Activated T-helper 2 cell treated with anti-CD3 and anti-CD28 coated beads, Interferon-gamma antibody, Interleukin-2, Interleukin-4, amounts not matched to agents 10 μg/mL and 5 μg/mL and 100 μg/mL, durations not matched to agents 14 hours and 24 hours and 36 hours (primary cell): ENCODE measurements around the gene SETD1B. TPM values are rescaled to one million over a fixed set of nuclear protein-coding genes. Genes with fewer than 3 reads are reported as not detected.

Experiments used
- DNase-seq: peaks from one replicate; pipeline ENCODE4 v3.0.0; 2021; ENCODE audit warnings: low spot score
- H3K27ac Mint-ChIP-seq: one replicate; pipeline ENCODE4 v1.8.0; 2021; ENCODE audit warnings: mixed read lengths
- H3K27me3 Mint-ChIP-seq: one replicate; pipeline ENCODE4 v1.8.0; 2021; ENCODE audit warnings: low read depth, mixed read lengths
- H3K36me3 Mint-ChIP-seq: one replicate; pipeline ENCODE4 v1.8.0; 2021; ENCODE audit warnings: low read depth, mixed read lengths
- H3K4me1 Mint-ChIP-seq: one replicate; pipeline ENCODE4 v1.8.0; 2021; ENCODE audit warnings: low read depth, mixed read lengths
- H3K4me3 Mint-ChIP-seq: one replicate; pipeline ENCODE4 v1.8.0; 2021; ENCODE audit warnings: low read depth, mild to moderate bottlenecking, moderate library complexity, mixed read lengths
- H3K9me3 Mint-ChIP-seq: one replicate; pipeline ENCODE4 v1.8.0; 2021; ENCODE audit warnings: mixed read lengths
- intact Hi-C: fragments of 100-400 bp; cut with micrococcal nuclease; formaldehyde crosslinking; loops from one replicate; pipeline ENCODE4 v1.15.1; 2023
- total RNA-seq: library from RNA; stranded (reverse); gene quantifications from 2 replicates; pipeline ENCODE4 v1.2.3, GENCODE V29; 2022

The SETD1B gene
- total RNA-seq, 1 donor from 2014 or later = 24.0 TPM

GRCh38 chr12:121816925-121817647, 13.3 kb downstream of the SETD1B start:
- Mint-ChIP-seq H3K9me3 (no peaks in the 10 kb centered on the region), H3K36me3 (peaks cover 63% of the 10 kb centered on the region), H3K4me3 (no peak overlapping the region), H3K27me3 (no peaks in the 10 kb centered on the region), H3K4me1 (peaks cover 16% of the 10 kb centered on the region), H3K27ac (no peak overlapping the region)
- DNase-seq = no peak
- intact Hi-C loops = no loop called here

DNA sequence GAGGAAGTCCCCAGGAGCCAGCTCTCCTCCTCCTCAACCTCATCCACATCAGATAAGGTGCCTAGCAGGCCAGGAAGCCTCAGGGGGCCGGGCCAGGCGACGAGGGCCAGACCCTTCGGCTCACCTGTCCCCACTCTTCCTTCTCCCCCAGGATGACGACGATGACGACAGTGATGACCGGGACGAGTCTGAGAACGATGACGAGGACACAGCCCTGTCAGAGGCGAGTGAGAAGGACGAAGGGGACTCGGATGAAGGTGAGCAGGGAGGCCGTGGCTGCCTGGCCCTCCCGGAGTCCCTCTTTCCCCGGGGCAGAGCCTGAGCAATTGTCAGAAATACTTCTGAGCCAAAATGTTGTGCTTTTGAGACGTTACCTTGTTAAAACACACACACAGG, 13.8 kb downstream of the SETD1B start:
- H3K27ac Mint-ChIP-seq = no peak overlapping the region
- intact Hi-C loops = no loop called here
- DNase-seq = no peak
- H3K9me3 Mint-ChIP-seq = no peaks in the 10 kb centered on the region
- H3K4me1 Mint-ChIP-seq = peaks cover 11% of the 10 kb centered on the region
- H3K36me3 Mint-ChIP-seq = peaks cover 58% of the 10 kb centered on the region
- H3K4me3 Mint-ChIP-seq = no peak overlapping the region
- H3K27me3 Mint-ChIP-seq = no peaks in the 10 kb centered on the region

DNA sequence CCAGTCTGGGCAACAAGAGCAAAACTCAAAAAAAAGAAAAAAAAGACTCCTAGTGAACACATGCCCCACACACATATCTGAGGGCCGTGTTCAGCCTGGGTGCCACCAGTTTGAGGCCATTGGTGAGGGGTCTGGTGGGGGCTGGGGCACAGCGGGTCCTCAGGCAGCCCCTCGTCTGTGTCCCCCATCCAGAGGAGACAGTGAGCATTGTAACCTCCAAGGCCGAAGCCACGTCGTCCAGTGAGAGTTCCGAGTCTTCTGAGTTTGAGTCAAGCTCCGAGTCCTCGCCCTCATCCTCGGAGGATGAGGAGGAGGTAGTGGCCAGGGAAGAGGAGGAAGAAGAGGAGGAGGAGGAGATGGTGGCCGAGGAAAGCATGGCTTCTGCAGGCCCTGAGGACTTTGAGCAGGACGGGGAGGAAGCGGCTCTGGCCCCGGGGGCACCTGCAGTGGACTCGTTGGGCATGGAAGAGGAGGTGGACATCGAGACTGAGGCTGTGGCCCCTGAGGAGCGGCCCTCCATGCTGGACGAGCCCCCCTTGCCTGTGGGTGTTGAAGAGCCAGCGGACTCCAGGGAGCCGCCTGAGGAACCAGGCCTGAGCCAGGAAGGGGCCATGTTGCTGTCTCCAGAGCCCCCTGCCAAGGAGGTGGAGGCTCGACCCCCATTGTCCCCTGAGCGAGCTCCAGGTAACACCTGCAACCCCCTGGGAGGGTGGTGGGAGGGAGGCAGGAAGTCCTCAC, 15.6 kb downstream of the SETD1B start:
- H3K27me3 Mint-ChIP-seq = no peaks in the 10 kb centered on the region
- intact Hi-C loops = no loop called here
- no peaks in the 10 kb centered on the region for H3K9me3 Mint-ChIP-seq
- no peak for DNase-seq
- H3K27ac Mint-ChIP-seq = no peak overlapping the region
- peaks cover 58% of the 10 kb centered on the region for H3K36me3 Mint-ChIP-seq
- no peak overlapping the region for H3K4me3 Mint-ChIP-seq
- H3K4me1 Mint-ChIP-seq = peaks cover 1% of the 10 kb centered on the region

DNA sequence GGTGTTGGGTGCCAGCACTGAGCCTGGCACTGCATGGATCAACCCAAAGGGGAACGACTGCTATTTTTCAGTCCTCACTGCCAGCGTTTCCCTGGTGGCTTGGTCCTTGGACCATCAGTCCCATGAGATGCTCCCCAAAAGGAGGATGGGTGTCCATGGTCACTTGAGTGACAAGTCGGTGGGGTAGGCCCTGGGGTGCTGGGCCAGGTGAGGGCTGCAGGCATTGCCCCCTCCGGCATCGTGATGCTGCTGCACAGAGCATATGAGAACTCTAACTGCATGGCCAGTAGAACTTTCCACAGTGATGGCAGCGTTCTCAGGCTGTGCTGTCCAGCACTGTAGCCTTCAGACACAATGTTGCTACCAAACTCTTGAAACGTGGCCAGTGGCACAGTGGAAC, 16.2 kb downstream of the SETD1B start:
- H3K4me3 Mint-ChIP-seq = no peak overlapping the region
- peaks cover 56% of the 10 kb centered on the region for H3K36me3 Mint-ChIP-seq
- intact Hi-C loops = no loop called here
- peaks cover 1% of the 10 kb centered on the region for H3K4me1 Mint-ChIP-seq
- DNase-seq = no peak
- H3K9me3 Mint-ChIP-seq = no peaks in the 10 kb centered on the region
- no peak overlapping the region for H3K27ac Mint-ChIP-seq
- no peaks in the 10 kb centered on the region for H3K27me3 Mint-ChIP-seq

- H3K27me3 Mint-ChIP-seq = no peaks in the 10 kb centered on the region
- peaks cover 54% of the 10 kb centered on the region for H3K36me3 Mint-ChIP-seq
These were observed 18.7 kb downstream of the SETD1B start for GRCh38 chr12:121822393-121823100.

GRCh38 chr12:121823101-121823726, 19.4 kb downstream of the SETD1B start:
- H3K27ac Mint-ChIP-seq = no peak overlapping the region
- DNase-seq = no peak
- H3K4me1 Mint-ChIP-seq = no peaks in the 10 kb centered on the region
- no peak overlapping the region for H3K4me3 Mint-ChIP-seq
- peaks cover 49% of the 10 kb centered on the region for H3K36me3 Mint-ChIP-seq
- intact Hi-C loops = no loop called here
- no peaks in the 10 kb centered on the region for H3K9me3 Mint-ChIP-seq
- H3K27me3 Mint-ChIP-seq = no peaks in the 10 kb centered on the region

More at GRCh38 chr12:121822393-121823100, 18.7 kb downstream of the SETD1B start:
- no peak for DNase-seq
- intact Hi-C loops = no loop called here
- no peak overlapping the region for H3K4me3 Mint-ChIP-seq
- H3K9me3 Mint-ChIP-seq = no peaks in the 10 kb centered on the region
- H3K27ac Mint-ChIP-seq = no peak overlapping the region
- H3K4me1 Mint-ChIP-seq = no peaks in the 10 kb centered on the region

DNA sequence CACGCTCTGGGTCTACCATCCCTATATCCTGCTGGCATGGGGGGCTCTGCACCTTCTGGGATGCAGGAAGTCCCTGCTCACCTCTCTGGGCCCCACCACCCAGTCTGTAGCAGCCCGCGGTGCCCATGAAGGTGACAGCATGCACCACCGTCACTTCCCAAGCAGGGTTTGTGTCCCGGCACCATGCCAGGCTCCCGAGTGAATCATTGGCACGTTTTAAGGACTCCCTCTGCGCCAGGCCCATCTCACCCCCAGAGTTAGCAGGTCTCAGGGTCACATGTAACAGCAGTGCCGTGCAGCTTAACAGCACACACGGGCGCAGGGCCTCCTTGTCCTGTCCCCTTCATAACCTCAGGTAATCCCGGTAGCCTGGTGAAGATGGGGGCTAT, 19.9 kb downstream of the SETD1B start:
- no peaks in the 10 kb centered on the region for H3K9me3 Mint-ChIP-seq
- H3K4me3 Mint-ChIP-seq = no peak overlapping the region
- intact Hi-C loops = no loop called here
- no peak for DNase-seq
- no peak overlapping the region for H3K27ac Mint-ChIP-seq
- H3K27me3 Mint-ChIP-seq = no peaks in the 10 kb centered on the region
- H3K36me3 Mint-ChIP-seq = peaks cover 53% of the 10 kb centered on the region
- H3K4me1 Mint-ChIP-seq = no peaks in the 10 kb centered on the region

DNA sequence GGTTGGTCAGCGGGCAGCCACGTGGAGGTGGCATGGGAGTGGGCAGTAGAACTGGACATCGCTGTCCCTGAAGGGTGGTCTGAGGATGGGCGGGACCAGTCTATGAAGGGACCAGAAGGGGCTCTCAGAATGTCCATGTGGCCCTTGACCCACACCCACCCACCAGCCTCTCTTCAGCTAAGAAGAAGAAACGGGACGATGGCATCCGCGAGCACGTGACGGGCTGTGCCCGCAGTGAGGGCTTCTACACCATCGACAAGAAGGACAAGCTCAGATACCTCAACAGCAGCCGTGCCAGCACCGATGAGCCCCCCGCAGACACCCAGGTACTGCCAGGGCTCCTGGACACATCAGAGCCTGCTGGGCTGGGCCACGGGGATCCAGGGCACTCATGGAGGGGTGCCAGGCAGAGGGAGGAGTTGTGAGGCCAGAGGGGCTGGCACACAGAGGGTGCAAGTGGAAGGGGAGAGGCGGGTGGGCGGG, 21.3 kb downstream of the SETD1B start:
- no peak overlapping the region for H3K4me3 Mint-ChIP-seq
- peaks cover 58% of the 10 kb centered on the region for H3K36me3 Mint-ChIP-seq
- no peak overlapping the region for H3K27ac Mint-ChIP-seq
- H3K9me3 Mint-ChIP-seq = no peaks in the 10 kb centered on the region
- no peaks in the 10 kb centered on the region for H3K4me1 Mint-ChIP-seq
- no peak for DNase-seq
- intact Hi-C loops = no loop called here
- H3K27me3 Mint-ChIP-seq = no peaks in the 10 kb centered on the region

DNA sequence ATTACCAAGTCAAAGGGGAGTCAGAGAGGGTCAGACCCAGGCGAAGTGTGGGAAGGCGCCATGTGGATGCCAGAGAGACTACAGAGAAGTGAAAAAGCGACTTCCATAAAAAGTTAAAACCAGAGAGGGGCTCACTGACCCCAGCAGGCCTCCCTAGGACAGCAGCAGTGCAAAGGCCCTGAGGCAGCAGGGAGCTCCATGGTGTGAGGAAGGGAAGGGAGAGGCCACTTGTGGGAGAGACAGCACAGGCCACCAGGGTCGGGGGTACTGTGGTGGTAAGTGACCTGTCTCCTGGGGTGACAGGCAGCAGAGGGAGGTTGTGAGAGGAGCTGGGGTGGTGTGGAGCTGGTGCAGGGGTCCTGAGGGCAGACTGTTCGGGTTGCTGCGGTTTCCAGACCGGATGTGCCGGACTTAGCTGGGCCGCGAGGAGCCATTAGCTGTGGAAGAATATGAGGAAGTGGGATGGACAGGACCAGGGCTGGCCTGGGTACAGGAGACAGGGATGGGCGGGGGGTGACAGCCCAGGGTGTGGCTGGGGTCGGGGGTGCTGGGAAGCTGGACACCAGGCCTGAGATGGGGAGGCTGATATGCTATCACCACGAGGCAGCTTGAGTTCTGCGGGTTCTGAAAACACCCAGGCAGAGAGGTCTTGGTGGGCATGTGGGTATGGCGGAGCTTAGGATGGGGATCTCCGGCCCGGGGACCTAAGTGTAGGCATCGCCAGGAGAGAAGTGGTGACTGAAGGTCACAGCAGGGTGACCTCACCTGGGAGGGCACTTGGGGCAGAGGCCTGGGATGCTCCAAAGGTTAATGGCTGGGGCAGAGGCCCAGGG, 22.7 kb downstream of the SETD1B start:
- no peak overlapping the region for H3K27ac Mint-ChIP-seq
- intact Hi-C loops = no loop called here
- no peak overlapping the region for H3K4me3 Mint-ChIP-seq
- H3K36me3 Mint-ChIP-seq = peaks cover 59% of the 10 kb centered on the region
- H3K4me1 Mint-ChIP-seq = no peaks in the 10 kb centered on the region
- no peaks in the 10 kb centered on the region for H3K9me3 Mint-ChIP-seq
- H3K27me3 Mint-ChIP-seq = no peaks in the 10 kb centered on the region
- no peak for DNase-seq

DNA sequence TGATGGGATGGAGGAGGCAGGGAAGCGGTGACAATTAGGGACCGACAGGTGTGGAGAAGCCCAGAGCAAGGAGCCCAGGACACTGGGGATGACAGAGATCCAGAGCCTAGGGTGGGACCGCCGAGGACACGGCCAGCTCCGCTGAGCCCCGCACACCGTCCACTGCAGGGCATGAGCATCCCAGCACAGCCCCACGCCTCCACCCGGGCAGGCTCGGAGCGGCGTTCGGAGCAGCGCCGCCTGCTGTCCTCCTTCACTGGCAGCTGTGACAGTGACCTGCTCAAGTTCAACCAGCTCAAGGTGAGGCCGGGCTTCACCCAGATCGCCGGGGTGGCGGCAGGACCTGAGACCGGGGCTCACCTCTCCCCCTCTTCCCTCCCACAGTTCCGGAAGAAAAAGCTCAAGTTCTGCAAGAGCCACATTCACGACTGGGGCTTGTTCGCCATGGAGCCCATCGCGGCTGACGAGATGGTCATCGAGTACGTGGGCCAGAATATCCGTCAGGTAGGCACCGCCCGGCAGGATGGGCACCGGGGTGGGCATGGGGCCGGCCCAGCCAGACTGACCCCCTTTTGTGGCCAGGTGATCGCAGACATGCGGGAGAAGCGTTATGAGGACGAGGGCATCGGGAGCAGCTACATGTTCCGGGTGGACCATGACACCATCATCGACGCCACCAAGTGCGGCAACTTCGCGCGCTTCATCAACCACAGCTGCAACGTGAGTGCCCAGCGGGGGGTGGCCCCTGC, 23.7 kb downstream of the SETD1B start:
- no peak overlapping the region for H3K27ac Mint-ChIP-seq
- peaks cover 69% of the 10 kb centered on the region for H3K36me3 Mint-ChIP-seq

GRCh38 chr12:121828306-121828705, 24.5 kb downstream of the SETD1B start:
- peaks cover 71% of the 10 kb centered on the region for H3K36me3 Mint-ChIP-seq
- no peaks in the 10 kb centered on the region for H3K4me1 Mint-ChIP-seq
- intact Hi-C loops = no loop called here
- H3K27ac Mint-ChIP-seq = no peak overlapping the region
- no peaks in the 10 kb centered on the region for H3K27me3 Mint-ChIP-seq
- no peaks in the 10 kb centered on the region for H3K9me3 Mint-ChIP-seq
- no peak for DNase-seq
- no peak overlapping the region for H3K4me3 Mint-ChIP-seq

More for the DNA sequence above, 23.7 kb downstream of the SETD1B start:
- no peaks in the 10 kb centered on the region for H3K27me3 Mint-ChIP-seq
- no peak overlapping the region for H3K4me3 Mint-ChIP-seq
- H3K4me1 Mint-ChIP-seq = no peaks in the 10 kb centered on the region
- DNase-seq = no peak
- intact Hi-C loops = no loop called here
- H3K9me3 Mint-ChIP-seq = no peaks in the 10 kb centered on the region
